ENCODE results near the gene RDH16.
A peak's percentile ranks its signal among the peaks of the same experiment; 100 is the strongest.

RDH16 gene

DNA sequence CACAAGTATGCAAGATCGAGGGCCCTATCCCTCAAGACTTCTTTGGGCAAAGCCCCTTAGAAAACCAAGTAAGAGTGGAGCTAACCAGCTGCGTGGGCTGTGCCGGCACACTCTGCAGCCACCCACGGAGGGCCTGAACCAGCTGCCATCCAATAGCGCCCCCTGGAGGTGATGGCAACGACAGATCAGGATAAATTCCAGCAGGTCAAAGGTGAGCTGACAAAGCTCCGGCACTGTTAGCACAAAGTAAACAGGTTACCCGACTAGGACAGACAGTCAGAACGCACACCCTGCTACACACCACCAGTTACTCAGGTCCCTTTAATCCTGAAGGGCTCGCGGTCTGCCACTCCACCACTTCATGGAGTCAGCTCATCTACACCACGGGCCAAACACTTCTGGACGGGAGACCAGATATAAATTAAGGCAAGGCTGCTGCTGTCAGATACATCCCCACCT lies 44.1 kb upstream of the RDH16 start:
- H3K27ac ChIP-seq: no peak overlapping the region
- peak; percentile 47 for DNase-seq
- H3K36me3 ChIP-seq (replicated peaks): peaks cover 23% of the 10 kb centered on the region
- TF ChIP-seq, protein P1, sequence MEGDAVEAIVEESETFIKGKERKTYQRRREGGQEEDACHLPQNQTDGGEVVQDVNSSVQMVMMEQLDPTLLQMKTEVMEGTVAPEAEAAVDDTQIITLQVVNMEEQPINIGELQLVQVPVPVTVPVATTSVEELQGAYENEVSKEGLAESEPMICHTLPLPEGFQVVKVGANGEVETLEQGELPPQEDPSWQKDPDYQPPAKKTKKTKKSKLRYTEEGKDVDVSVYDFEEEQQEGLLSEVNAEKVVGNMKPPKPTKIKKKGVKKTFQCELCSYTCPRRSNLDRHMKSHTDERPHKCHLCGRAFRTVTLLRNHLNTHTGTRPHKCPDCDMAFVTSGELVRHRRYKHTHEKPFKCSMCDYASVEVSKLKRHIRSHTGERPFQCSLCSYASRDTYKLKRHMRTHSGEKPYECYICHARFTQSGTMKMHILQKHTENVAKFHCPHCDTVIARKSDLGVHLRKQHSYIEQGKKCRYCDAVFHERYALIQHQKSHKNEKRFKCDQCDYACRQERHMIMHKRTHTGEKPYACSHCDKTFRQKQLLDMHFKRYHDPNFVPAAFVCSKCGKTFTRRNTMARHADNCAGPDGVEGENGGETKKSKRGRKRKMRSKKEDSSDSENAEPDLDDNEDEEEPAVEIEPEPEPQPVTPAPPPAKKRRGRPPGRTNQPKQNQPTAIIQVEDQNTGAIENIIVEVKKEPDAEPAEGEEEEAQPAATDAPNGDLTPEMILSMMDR (IDR thresholded peaks at IDR 0.05; ENCODE audit: low read depth, low read length, missing control alignments): peak; percentile 83
- H3K4me3 ChIP-seq (ENCODE audit: low read depth, low read length): no peak overlapping the region
- in situ Hi-C loops (cut with HindIII; ENCODE audit: low pct_ligation_motif_present, low sequenced_read_pairs): no loop called here
- no peaks in the 10 kb centered on the region for H3K27me3 ChIP-seq (replicated peaks)

DNA sequence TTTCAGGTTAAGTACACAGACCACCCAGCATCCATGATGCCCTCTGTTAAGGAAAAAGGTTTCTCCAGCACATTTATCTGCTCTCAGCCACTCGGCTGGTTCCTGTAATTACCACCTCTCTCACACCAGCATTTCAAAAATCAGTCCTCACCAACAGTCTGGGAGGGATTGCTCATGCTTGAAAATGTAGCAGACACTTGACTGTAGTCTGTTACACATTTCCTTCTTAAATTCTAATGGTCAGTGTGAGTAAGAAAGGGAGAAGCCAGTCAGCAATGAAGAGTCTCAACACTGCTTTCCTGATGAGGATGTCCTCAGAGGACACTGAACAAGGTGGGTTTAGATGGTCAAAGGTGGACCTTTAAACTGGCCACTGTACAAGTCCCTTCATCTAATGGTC lies 43.0 kb upstream of the RDH16 start:
- in situ Hi-C loops (cut with HindIII; ENCODE audit: low pct_ligation_motif_present, low sequenced_read_pairs): no loop called here
- no peak overlapping the region for H3K27ac ChIP-seq
- DNase-seq: no peak
- peaks cover 22% of the 10 kb centered on the region for H3K36me3 ChIP-seq (replicated peaks)
- H3K27me3 ChIP-seq (replicated peaks): no peaks in the 10 kb centered on the region
- no peak overlapping the region for H3K4me3 ChIP-seq (ENCODE audit: low read depth, low read length)
- TF ChIP-seq, protein P1 (IDR thresholded peaks at IDR 0.05; ENCODE audit: low read depth, low read length, missing control alignments): no peak

DNA sequence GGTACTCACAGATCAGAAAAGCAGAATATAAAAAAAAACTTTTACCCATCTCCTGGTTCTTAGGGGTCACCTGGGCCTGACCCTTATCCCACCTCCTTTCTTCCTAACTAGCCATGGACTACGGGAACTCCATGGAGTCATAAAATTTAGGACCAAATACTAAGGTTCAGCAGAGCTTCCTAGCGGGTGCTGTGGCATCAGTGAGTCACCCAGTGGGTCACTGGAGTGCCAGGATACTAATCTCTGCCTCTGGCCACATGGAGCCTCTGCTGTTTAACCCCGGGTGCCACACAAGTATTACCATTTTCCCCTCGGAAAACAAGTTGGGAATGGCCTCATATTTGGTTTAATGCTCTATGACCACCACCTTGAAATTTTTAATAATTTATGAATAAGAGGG lies 42.0 kb upstream of the RDH16 start:
- H3K36me3 ChIP-seq (replicated peaks): peaks cover 22% of the 10 kb centered on the region
- TF ChIP-seq, protein P1 (IDR thresholded peaks at IDR 0.05; ENCODE audit: low read depth, low read length, missing control alignments): no peak
- no peak overlapping the region for H3K4me3 ChIP-seq (ENCODE audit: low read depth, low read length)
- in situ Hi-C loops (cut with HindIII; ENCODE audit: low pct_ligation_motif_present, low sequenced_read_pairs): loop anchor here (25.0 kb wide), 1 partner anchor 237 kb away; the partner anchor contains the start of genes HSD17B6 and PRIM1
- no peak for DNase-seq
- no peaks in the 10 kb centered on the region for H3K27me3 ChIP-seq (replicated peaks)
- no peak overlapping the region for H3K27ac ChIP-seq

DNA sequence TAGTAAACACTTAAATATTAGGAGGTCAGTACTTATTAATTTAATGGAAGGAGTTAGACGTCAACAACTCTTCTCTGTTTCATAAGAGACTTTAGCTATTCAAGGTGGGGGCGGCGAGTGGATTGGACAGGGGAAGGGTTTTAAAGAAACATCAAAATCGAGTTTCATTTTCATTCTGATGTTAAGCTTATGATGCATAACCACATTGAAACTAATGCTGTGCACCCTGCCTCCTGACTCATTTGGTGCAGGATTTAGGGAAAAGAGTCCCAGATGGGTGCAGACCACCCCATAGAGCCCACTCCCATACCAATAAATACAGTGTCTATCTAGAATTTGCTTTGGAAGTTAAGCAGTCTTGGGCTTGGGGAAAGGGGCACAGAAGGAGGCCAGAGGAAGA lies 41.6 kb upstream of the RDH16 start:
- DNase-seq: no peak
- in situ Hi-C loops (cut with HindIII; ENCODE audit: low pct_ligation_motif_present, low sequenced_read_pairs): loop anchor here (25.0 kb wide), 1 partner anchor 237 kb away; the partner anchor contains the start of genes HSD17B6 and PRIM1
- TF ChIP-seq, protein P1 (IDR thresholded peaks at IDR 0.05; ENCODE audit: low read depth, low read length, missing control alignments): no peak
- Histone ChIP-seq H3K27me3 (replicated peaks) (no peaks in the 10 kb centered on the region), H3K4me3 (ENCODE audit: low read depth, low read length) (no peak overlapping the region), H3K36me3 (replicated peaks) (peaks cover 19% of the 10 kb centered on the region), H3K27ac (no peak overlapping the region)

DNA sequence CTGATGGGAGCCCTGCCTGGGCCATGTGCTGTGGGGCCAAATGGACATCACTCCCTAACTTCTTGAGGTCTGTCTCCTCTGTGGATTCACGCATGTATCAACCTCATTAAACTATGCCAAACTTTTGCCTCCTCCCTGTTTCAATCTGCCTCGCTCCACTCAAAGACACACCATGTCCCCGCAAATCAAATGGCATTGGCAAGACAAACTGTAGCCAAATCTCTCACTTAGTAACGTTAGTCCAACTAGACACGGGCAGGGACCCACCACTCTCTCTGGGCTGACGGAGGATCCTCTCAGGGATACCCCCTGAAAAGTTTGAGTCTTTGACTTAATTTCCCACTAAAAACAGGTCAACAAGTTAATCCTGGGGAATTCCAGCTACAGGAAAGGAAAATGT lies 40.9 kb upstream of the RDH16 start:
- TF ChIP-seq, protein P1 (IDR thresholded peaks at IDR 0.05; ENCODE audit: low read depth, low read length, missing control alignments): no peak
- H3K27ac ChIP-seq: no peak overlapping the region
- H3K27me3 ChIP-seq (replicated peaks): no peaks in the 10 kb centered on the region
- peaks cover 15% of the 10 kb centered on the region for H3K36me3 ChIP-seq (replicated peaks)
- no peak for DNase-seq
- H3K4me3 ChIP-seq (ENCODE audit: low read depth, low read length): no peak overlapping the region
- in situ Hi-C loops (cut with HindIII; ENCODE audit: low pct_ligation_motif_present, low sequenced_read_pairs): loop anchor here (25.0 kb wide), 1 partner anchor 236 kb away; the partner anchor contains the start of genes HSD17B6 and PRIM1

Measured in brain microvascular endothelial cell (primary cell).